ENCODE measurements around the gene CDC42BPB. TPM values are rescaled to one million over a fixed set of nuclear protein-coding genes. Genes with fewer than 3 reads are reported as not detected.

The CDC42BPB gene
- total and polyA plus RNA-seq, 2 of the 13 experiments (the other 11 are each of a cell fraction or from before 2014, with no cell fraction given), result 19.7 to 32.3 TPM

DNA sequence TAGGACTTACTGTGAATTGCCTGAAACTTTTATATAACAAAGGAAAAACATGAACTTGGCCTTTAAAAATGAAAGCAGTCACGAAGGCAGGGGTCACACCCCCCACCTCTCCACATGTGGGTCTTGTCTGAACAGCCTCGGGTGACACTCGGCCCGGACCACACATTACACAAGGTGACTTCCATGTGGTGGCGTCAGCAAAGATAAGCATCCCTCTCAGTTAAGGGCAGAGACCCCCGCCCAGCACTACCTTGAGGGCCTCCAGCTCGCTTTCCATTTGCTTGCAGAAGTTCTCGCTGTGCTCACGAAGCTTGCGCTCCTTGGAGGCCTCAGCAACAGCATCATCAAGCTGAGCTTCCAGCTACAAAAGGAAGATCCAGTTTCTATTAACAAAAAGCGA lies 87.4 kb downstream of the CDC42BPB start:
- Histone ChIP-seq H3K27ac (ENCODE audit: extremely low read length, insufficient read depth, low read length) (no peak overlapping the region), H3K9ac (ENCODE audit: insufficient read depth, low read depth, low read length) (no peak overlapping the region), H3K79me2 (ENCODE audit: insufficient read depth, low read length) (no peaks in the 10 kb centered on the region), H3K27me3 (ENCODE audit: control insufficient read depth in 1 of 2, insufficient read depth in 2 of 2, low read length in 2 of 2) (no peaks in the 10 kb centered on the region), H2AFZ (ENCODE audit: low read length) (no peak overlapping the region), H3K4me1 (ENCODE audit: insufficient read depth, low read length) (no peaks in the 10 kb centered on the region), H3K4me2 (ENCODE audit: low read depth, low read length) (no peak overlapping the region), H4K20me1 (ENCODE audit: insufficient read depth, low read length) (no peaks in the 10 kb centered on the region), H3K9me3 (ENCODE audit: low read length) (no peaks in the 10 kb centered on the region), H3K36me3 (replicated peaks in 1 of 2; ENCODE audit: control insufficient read depth in 1 of 2, insufficient read depth in 2 of 2, low read length in 2 of 2) (peaks cover 32 to 74% of the 10 kb centered on the region in 2 experiments), H3K4me3 (replicated peaks in 1 of 3; ENCODE audit: insufficient read depth in 1 of 3, low read depth in 2 of 3, low read length in 3 of 3) (no peak overlapping the region)
- 98% methylated on average over 11 of the region's 11 CpGs for WGBS (ENCODE audit: low lambda C conversion rate)
- no peak for ATAC-seq
- in situ Hi-C loops (cut with HindIII; ENCODE audit: extremely low pct_ligation_motif_present, low pct_unique_long_range_greater_than_20kb), result no loop called here
- no peak for DNase-seq (ENCODE audit: low spot score)
- CTCF ChIA-PET (ENCODE audit: low intra/inter-chr PET ratio, low total read pairs), result no interaction called here
- intact Hi-C loops (cut with micrococcal nuclease; ENCODE audit: unreplicated experiment), result loop anchor here (1.0 kb wide), 1 partner anchor 13 kb away; no protein-coding TSS in a partner anchor
- FAIRE-seq, result no peak
- BruUV-seq (replicated peaks), result no TSS peak
- POLR2A ChIA-PET, result no interaction called here
- TF ChIP-seq ZBTB1 (CRISPR knock-in tag; IDR thresholded peaks at IDR 0.05; ENCODE audit: borderline replicate concordance), result no peak
- TF ChIP-seq POLR2A (IDR thresholded peaks at IDR 0.05; ENCODE audit: insufficient read depth in 1 of 2, low read depth in 2 of 2, low read length in 2 of 2), result no peak
- TF ChIP-seq, protein P1, sequence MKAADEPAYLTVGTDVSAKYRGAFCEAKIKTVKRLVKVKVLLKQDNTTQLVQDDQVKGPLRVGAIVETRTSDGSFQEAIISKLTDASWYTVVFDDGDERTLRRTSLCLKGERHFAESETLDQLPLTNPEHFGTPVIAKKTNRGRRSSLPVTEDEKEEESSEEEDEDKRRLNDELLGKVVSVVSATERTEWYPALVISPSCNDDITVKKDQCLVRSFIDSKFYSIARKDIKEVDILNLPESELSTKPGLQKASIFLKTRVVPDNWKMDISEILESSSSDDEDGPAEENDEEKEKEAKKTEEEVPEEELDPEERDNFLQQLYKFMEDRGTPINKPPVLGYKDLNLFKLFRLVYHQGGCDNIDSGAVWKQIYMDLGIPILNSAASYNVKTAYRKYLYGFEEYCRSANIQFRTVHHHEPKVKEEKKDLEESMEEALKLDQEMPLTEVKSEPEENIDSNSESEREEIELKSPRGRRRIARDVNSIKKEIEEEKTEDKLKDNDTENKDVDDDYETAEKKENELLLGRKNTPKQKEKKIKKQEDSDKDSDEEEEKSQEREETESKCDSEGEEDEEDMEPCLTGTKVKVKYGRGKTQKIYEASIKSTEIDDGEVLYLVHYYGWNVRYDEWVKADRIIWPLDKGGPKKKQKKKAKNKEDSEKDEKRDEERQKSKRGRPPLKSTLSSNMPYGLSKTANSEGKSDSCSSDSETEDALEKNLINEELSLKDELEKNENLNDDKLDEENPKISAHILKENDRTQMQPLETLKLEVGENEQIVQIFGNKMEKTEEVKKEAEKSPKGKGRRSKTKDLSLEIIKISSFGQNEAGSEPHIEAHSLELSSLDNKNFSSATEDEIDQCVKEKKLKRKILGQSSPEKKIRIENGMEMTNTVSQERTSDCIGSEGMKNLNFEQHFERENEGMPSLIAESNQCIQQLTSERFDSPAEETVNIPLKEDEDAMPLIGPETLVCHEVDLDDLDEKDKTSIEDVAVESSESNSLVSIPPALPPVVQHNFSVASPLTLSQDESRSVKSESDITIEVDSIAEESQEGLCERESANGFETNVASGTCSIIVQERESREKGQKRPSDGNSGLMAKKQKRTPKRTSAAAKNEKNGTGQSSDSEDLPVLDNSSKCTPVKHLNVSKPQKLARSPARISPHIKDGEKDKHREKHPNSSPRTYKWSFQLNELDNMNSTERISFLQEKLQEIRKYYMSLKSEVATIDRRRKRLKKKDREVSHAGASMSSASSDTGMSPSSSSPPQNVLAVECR (CRISPR knock-in tag; IDR thresholded peaks at IDR 0.05; ENCODE audit: borderline replicate concordance), result no peak
- TF ChIP-seq ZNF10 (CRISPR knock-in tag; IDR thresholded peaks at IDR 0.05; ENCODE audit: borderline replicate concordance, low read depth), result no peak
- no peak for TF ChIP-seq ZNF570 (CRISPR knock-in tag; IDR thresholded peaks at IDR 0.05; ENCODE audit: borderline replicate concordance)
- TF ChIP-seq, protein P2, sequence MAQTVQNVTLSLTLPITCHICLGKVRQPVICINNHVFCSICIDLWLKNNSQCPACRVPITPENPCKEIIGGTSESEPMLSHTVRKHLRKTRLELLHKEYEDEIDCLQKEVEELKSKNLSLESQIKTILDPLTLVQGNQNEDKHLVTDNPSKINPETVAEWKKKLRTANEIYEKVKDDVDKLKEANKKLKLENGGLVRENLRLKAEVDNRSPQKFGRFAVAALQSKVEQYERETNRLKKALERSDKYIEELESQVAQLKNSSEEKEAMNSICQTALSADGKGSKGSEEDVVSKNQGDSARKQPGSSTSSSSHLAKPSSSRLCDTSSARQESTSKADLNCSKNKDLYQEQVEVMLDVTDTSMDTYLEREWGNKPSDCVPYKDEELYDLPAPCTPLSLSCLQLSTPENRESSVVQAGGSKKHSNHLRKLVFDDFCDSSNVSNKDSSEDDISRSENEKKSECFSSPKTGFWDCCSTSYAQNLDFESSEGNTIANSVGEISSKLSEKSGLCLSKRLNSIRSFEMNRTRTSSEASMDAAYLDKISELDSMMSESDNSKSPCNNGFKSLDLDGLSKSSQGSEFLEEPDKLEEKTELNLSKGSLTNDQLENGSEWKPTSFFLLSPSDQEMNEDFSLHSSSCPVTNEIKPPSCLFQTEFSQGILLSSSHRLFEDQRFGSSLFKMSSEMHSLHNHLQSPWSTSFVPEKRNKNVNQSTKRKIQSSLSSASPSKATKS (CRISPR knock-in tag; IDR thresholded peaks at IDR 0.05), result no peak
- TF ChIP-seq, protein P3, sequence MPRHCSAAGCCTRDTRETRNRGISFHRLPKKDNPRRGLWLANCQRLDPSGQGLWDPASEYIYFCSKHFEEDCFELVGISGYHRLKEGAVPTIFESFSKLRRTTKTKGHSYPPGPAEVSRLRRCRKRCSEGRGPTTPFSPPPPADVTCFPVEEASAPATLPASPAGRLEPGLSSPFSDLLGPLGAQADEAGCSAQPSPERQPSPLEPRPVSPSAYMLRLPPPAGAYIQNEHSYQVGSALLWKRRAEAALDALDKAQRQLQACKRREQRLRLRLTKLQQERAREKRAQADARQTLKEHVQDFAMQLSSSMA (CRISPR knock-in tag; IDR thresholded peaks at IDR 0.05), result no peak
- TF ChIP-seq, protein P4, sequence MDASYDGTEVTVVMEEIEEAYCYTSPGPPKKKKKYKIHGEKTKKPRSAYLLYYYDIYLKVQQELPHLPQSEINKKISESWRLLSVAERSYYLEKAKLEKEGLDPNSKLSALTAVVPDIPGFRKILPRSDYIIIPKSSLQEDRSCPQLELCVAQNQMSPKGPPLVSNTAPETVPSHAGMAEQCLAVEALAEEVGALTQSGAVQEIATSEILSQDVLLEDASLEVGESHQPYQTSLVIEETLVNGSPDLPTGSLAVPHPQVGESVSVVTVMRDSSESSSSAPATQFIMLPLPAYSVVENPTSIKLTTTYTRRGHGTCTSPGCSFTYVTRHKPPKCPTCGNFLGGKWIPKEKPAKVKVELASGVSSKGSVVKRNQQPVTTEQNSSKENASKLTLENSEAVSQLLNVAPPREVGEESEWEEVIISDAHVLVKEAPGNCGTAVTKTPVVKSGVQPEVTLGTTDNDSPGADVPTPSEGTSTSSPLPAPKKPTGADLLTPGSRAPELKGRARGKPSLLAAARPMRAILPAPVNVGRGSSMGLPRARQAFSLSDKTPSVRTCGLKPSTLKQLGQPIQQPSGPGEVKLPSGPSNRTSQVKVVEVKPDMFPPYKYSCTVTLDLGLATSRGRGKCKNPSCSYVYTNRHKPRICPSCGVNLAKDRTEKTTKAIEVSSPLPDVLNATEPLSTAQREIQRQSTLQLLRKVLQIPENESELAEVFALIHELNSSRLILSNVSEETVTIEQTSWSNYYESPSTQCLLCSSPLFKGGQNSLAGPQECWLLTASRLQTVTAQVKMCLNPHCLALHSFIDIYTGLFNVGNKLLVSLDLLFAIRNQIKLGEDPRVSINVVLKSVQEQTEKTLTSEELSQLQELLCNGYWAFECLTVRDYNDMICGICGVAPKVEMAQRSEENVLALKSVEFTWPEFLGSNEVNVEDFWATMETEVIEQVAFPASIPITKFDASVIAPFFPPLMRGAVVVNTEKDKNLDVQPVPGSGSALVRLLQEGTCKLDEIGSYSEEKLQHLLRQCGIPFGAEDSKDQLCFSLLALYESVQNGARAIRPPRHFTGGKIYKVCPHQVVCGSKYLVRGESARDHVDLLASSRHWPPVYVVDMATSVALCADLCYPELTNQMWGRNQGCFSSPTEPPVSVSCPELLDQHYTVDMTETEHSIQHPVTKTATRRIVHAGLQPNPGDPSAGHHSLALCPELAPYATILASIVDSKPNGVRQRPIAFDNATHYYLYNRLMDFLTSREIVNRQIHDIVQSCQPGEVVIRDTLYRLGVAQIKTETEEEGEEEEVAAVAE (CRISPR knock-in tag; IDR thresholded peaks at IDR 0.05; ENCODE audit: borderline replicate concordance), result no peak
- TF ChIP-seq, protein P5, sequence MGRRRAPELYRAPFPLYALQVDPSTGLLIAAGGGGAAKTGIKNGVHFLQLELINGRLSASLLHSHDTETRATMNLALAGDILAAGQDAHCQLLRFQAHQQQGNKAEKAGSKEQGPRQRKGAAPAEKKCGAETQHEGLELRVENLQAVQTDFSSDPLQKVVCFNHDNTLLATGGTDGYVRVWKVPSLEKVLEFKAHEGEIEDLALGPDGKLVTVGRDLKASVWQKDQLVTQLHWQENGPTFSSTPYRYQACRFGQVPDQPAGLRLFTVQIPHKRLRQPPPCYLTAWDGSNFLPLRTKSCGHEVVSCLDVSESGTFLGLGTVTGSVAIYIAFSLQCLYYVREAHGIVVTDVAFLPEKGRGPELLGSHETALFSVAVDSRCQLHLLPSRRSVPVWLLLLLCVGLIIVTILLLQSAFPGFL (CRISPR knock-in tag; IDR thresholded peaks at IDR 0.05), result no peak
- TF ChIP-seq ZNF619 (CRISPR knock-in tag; IDR thresholded peaks at IDR 0.05), result no peak
- no peak for TF ChIP-seq GLI4 (CRISPR knock-in tag; IDR thresholded peaks at IDR 0.05; ENCODE audit: borderline replicate concordance)
